Loucy (cell line): ENCODE measurements around the gene TEAD3.

ENCODE experiments used
- EZH2phosphoT487 ChIP-seq: fragments of 200-600 bp; IDR thresholded peaks from 2 replicates; pipeline ENCODE4 v1.6.1; 2018; ENCODE audit warnings: antibody characterized with exemption, mild to moderate bottlenecking, moderate library complexity, borderline replicate concordance
- TF ChIP-seq, protein P1 (sequence below): fragments of 200-600 bp; sonication (generic); conservative IDR thresholded peaks from 2 replicates; pipeline ENCODE4 v1.5.1; 2014; ENCODE audit warnings: mild to moderate bottlenecking, antibody characterized with exemption, low read length

DNA sequence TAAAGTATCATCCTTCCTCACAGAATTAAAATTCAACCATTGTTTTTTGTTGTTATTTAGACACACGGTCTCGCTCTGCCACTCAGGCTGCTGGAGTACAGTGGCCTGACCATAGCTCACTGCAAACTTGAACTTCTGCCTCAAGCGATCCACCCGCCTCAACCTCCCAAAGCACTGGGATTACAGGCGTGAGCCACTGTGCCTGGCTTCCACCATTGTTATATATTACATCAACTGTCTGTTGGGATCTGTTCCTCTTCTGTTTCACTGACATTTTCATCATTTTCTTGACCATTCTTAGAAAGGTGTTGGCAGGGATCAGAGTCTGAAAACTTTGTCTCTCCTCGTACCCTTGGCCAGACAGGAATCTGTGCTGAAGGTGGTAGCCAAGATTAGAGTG, 37.1 kb upstream of the TEAD3 start:
- TF ChIP-seq, protein P1, sequence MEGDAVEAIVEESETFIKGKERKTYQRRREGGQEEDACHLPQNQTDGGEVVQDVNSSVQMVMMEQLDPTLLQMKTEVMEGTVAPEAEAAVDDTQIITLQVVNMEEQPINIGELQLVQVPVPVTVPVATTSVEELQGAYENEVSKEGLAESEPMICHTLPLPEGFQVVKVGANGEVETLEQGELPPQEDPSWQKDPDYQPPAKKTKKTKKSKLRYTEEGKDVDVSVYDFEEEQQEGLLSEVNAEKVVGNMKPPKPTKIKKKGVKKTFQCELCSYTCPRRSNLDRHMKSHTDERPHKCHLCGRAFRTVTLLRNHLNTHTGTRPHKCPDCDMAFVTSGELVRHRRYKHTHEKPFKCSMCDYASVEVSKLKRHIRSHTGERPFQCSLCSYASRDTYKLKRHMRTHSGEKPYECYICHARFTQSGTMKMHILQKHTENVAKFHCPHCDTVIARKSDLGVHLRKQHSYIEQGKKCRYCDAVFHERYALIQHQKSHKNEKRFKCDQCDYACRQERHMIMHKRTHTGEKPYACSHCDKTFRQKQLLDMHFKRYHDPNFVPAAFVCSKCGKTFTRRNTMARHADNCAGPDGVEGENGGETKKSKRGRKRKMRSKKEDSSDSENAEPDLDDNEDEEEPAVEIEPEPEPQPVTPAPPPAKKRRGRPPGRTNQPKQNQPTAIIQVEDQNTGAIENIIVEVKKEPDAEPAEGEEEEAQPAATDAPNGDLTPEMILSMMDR = no peak
- TF ChIP-seq EZH2phosphoT487 = no peak
